Memory B cell (primary cell): ENCODE measurements around the gene C11orf86.
"Not testable (repeated sequence)": the region's sequence is repeated elsewhere in the genome, so short reads cannot be mapped to it uniquely, and the experiment has no call there.

ENCODE experiments used
- ATAC-seq: fragments of 150-1000 bp; cut with Tn5 transposase; 2 replicates; pipeline ENCODE4 v1.10.0; 2021; ENCODE audit warnings: low read depth, mild to moderate bottlenecking, moderate library complexity
- DNase-seq, 2 donors: peaks; one replicate each; pipeline ENCODE4 v3.0.0; 2022; ENCODE audit warnings: low spot score in 2 of 2
- H3K27ac Mint-ChIP-seq: one replicate; pipeline ENCODE4 v1.8.0; 2022; ENCODE audit warnings: mild to moderate bottlenecking, moderate library complexity, mixed read lengths
- H3K27me3 Mint-ChIP-seq: one replicate; pipeline ENCODE4 v1.8.0; 2022; ENCODE audit warnings: mixed read lengths
- H3K36me3 Mint-ChIP-seq: one replicate; pipeline ENCODE4 v1.8.0; 2022; ENCODE audit warnings: mild to moderate bottlenecking, mixed read lengths
- H3K4me1 Mint-ChIP-seq: one replicate; pipeline ENCODE4 v1.8.0; 2022; ENCODE audit warnings: mixed read lengths
- H3K4me3 Mint-ChIP-seq: one replicate; pipeline ENCODE4 v1.8.0; 2022; ENCODE audit warnings: mild to moderate bottlenecking, moderate library complexity, mixed read lengths
- H3K9me3 Mint-ChIP-seq: one replicate; pipeline ENCODE4 v1.8.0; 2022; ENCODE audit warnings: mixed read lengths

The C11orf86 gene

DNA sequence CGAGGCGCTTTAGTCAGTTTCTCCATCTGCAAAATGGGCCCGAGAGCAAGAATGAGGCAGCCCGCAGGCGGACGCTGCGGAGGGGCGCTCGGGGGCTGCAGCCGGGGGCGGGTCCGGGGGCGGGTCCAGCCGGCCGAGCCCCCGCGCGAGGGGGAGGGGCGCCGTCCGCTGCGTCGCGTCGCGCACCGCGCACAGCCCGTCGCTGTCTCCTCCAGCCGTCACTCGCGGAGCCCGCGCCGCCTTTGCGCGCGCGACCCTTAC is 17.2 kb upstream of the C11orf86 start:
- no peak for DNase-seq
- Mint-ChIP-seq H3K27ac (no peak overlapping the region), H3K36me3 (no peaks in the 10 kb centered on the region), H3K4me1 (peaks cover 11% of the 10 kb centered on the region), H3K4me3 (peak overlapping the region; percentile 83), H3K9me3 (no peaks in the 10 kb centered on the region), H3K27me3 (peaks cover 1% of the 10 kb centered on the region)
- peak; percentile 25 for ATAC-seq

DNA sequence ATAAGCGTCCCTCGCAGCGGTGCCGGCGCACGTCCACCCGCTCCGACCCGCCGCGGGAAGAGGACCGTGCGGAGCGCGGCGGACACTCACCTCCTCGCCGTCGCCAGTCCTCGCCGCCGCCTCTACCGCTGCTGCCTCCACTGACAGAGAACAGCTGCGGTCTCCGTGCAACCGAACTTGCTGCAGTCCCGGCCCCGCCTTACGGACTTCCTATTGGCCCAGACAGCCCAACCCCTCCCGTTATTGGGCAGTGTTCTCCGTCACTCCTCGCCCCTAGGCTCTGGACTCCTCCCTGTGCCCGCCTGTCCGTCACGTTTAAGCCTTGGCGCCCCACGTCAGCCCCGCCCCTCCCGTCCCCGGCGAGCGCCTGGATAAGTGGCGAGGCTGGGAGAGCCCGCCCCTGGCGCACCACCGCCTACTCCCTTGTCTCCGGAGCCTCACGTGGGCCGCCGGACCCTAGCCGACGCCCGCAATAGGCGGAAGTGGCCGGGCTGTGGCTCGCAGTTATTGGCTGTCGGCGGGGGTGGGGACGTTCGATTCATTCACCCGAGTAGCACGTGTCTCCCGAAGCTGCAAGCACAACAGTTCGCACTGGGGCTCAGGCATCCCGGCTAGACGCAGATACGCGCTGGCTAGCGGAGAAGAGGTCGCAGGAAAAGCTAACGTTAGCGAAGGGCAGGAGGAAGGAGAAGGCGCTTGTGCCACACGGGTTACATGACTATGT is 16.7 kb upstream of the C11orf86 start, which contains the start of gene PC:
Gene PC (minus strand): TSS at position 152 of the 724 bp plus-strand sequence. CDS start 86,224 bp downstream, outside the sequence.
- Mint-ChIP-seq H3K36me3 (no peaks in the 10 kb centered on the region), H3K9me3 (no peaks in the 10 kb centered on the region), H3K27ac (no peak within 1 kb of the TSS), H3K4me3 (peak within 1 kb of the TSS; percentile 83), H3K4me1 (peaks cover 11% of the 10 kb centered on the region), H3K27me3 (peaks cover 1% of the 10 kb centered on the region)
- DNase-seq (peak; percentile 87 to 89), ATAC-seq (peak; percentile 96)

DNA sequence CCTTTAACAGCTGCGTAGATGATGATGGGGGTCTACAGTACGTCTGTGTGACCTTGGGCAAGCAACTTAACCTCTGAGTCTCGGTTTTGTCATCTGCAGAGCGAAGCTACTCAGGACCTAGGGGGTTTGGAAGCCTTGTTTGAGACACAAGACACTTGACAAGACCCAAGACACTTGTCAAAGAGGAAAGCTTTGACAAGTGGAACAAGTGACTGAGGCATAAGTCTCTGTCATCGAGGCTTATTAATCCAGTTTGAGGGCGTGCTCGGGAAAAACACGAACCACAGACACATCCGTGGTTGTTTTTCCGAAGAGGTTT is 16.2 kb upstream of the C11orf86 start:
- Mint-ChIP-seq H3K27me3 (peaks cover 1% of the 10 kb centered on the region), H3K4me3 (peak overlapping the region; percentile 83), H3K4me1 (peaks cover 11% of the 10 kb centered on the region), H3K27ac (no peak overlapping the region), H3K36me3 (no peaks in the 10 kb centered on the region), H3K9me3 (no peaks in the 10 kb centered on the region)
- DNase-seq: no peak
- no peak for ATAC-seq

DNA sequence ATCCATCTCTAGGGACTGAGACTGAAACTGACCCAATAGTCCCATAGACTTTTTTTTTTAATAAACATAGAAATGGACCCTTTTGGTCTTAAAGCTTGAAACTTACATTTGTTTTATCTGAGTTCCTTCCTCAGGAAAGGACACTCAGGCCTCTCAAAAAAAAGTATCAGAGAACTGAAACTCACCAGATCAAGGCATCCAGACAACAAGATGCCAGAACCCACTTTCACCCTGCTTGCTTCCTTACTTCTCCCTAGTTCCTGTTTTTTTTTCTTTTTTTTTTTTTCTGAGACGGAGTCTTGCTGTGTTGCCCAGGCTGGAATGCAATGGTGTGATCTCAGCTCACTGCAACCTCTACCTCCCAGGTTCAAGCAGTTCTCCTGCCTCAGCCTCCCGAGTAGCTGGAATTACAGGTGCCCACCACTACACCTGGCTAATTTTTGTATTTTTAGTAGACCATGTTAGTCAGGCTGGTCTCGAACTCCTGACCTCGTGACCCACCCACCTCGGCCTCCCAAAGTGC is 13.4 kb upstream of the C11orf86 start:
- H3K36me3 Mint-ChIP-seq, H3K9me3 Mint-ChIP-seq, DNase-seq, H3K27ac Mint-ChIP-seq, H3K4me1 Mint-ChIP-seq, ATAC-seq, H3K27me3 Mint-ChIP-seq, H3K4me3 Mint-ChIP-seq: not testable (repeated sequence)

DNA sequence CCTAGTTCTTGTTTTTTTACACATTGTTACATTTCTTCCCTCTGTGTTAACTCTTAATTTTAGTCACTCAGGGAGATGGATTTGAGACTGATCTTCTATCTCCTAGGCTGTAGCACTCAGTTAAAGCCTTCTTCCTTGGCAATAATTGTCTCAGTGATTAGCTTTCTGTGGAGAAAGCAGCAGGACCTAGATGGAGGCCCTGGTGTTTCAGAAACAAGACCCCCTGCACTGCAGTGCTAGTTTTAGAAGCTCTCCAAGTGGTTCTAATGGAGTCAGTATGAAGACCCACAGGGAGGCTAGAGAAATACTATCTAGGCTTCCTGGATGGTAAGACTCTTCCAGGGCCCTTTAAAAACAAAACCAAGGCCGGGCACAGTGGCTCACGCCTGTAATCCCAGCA is 12.9 kb upstream of the C11orf86 start:
- Mint-ChIP-seq H3K4me1 (peaks cover 6% of the 10 kb centered on the region), H3K27ac (no peak overlapping the region), H3K4me3 (no peak overlapping the region), H3K27me3 (peaks cover 6% of the 10 kb centered on the region), H3K36me3 (no peaks in the 10 kb centered on the region), H3K9me3 (no peaks in the 10 kb centered on the region)
- DNase-seq: no peak
- no peak for ATAC-seq

DNA sequence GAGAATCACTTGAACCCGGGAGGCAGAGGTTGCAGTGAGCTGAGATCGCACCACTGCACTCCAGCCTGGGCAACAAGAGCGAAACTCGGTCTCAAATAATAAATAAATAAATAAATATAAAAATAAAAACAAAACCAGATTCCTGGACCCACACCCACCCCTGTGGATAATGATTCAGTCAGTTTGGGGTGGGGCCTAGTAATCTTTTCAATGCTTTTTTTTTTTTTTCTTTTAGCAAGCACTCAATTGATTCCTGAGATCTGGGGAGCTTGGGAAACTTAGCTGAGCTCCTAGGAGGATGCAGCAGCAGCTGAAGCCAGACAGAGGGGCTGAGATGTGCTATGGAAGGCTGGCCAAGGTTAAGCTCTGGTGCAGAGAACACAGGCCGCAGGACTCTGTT is 12.3 kb upstream of the C11orf86 start:
- ATAC-seq (no peak), DNase-seq (no peak)
- no peaks in the 10 kb centered on the region for H3K9me3 Mint-ChIP-seq
- H3K27me3 Mint-ChIP-seq: peaks cover 6% of the 10 kb centered on the region
- no peak overlapping the region for H3K27ac Mint-ChIP-seq
- H3K36me3 Mint-ChIP-seq: no peaks in the 10 kb centered on the region
- H3K4me1 Mint-ChIP-seq: peaks cover 6% of the 10 kb centered on the region
- no peak overlapping the region for H3K4me3 Mint-ChIP-seq

DNA sequence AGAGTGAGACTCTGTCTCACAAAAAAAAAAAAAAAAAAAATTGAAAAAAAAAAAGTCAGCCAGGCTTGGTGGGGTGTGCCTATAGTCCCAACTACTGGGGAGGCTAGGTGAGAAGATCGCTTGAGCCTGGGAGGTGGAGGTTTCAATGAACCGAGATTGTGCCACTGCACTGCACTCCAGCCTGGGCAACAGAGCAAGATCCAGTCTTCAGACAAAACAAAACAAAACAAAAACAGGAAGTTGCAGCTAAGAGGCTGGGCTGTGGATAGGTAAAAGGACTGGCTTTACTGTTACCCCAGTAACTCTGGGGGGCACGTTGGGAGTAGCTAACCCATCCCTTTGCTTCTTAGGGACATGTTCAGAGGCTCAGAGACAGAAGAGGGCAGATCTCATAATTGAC is 10.6 kb upstream of the C11orf86 start:
- Mint-ChIP-seq H3K36me3 (no peaks in the 10 kb centered on the region), H3K4me3 (no peak overlapping the region), H3K9me3 (no peaks in the 10 kb centered on the region), H3K27ac (no peak overlapping the region), H3K4me1 (no peaks in the 10 kb centered on the region), H3K27me3 (peaks cover 8% of the 10 kb centered on the region)
- no peak for DNase-seq
- peak; percentile 32 for ATAC-seq

DNA sequence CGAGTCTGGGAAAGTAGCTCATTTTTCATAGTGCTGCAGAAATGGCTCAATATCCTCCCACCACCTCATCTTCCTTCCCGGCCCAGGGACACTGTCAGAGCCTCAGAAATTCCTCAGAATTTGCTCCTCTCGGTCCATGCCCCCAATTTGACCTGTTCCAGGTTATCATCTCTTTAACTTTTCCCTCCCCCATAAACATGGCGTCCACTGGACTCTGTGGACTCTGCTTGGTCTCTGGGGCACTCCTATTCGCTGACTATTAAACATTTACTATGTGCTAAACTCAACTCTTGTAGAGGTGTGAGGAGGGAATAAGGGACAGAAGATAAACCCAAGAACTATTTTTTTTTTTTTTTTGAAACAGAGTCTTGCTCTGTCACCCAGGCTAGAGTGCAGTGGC is 8.8 kb upstream of the C11orf86 start:
- peaks cover 5% of the 10 kb centered on the region for H3K9me3 Mint-ChIP-seq
- no peak overlapping the region for H3K4me3 Mint-ChIP-seq
- H3K36me3 Mint-ChIP-seq: no peaks in the 10 kb centered on the region
- peaks cover 16% of the 10 kb centered on the region for H3K27me3 Mint-ChIP-seq
- H3K27ac Mint-ChIP-seq: no peak overlapping the region
- ATAC-seq (no peak), DNase-seq (no peak)
- no peaks in the 10 kb centered on the region for H3K4me1 Mint-ChIP-seq

DNA sequence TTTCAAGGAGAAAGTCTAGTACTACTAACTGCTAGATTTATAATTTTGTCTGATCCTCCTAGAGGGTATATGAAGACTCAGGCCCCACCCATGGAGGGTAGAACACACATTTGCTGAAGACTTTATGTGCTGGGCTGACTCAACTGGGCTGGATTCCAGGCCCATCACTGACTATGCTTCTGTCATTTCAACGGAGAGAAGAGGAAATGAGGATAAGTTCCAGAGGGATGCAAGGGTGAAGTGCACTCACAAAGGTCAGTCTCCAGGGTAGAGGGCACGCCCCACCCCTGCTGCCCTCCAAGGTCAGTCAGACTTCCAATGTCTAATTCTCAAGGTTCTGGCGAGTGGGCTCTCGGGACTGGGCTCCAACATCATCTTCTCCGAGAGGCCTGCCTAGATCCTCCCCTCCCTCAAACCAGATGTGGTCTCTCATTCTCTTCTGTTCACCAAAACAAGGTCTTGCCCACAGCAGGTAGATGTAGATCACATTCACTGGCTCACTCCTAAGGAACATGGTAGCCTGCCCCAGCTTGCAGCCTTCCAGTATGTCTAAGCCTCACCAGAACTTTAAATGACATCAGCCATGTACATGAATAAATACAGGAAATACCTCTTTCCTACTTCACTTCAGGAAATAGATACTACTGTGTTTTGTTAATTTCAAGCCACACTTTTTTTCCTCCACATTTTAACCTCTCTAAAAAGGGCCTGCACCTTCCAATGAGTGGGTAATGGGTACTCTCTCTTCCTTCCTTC is 7.3 kb upstream of the C11orf86 start:
- no peaks in the 10 kb centered on the region for H3K4me1 Mint-ChIP-seq

DNA sequence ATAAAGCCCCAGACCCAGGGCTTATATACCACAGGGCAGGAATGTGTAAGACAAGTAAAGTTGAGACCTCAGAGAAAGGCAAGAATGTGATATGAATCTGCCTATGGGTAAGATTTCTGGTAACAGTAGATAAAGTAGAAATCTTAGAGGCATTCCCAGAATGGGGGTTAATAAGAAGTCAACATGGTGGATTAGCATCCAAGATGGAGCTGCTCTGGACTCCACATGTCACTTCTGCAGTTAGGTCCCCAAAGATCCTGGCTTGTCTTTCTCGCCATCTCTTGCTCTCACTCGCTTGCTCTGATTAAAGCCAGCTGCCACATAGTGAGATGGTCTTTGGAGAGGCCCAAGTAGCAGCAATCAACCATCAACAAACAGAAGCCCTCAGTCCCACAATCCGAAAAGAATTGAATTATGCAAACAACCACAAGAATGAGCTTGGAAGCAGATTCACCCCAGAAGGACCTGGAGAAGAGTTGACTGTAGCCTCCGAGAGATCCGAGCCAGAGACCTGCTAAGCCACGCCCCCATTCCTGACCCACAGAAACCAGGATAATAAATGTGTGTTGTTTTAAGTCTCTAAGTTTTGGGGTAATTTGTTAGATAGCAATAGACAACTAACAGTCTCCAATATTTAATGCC is 5.4 kb upstream of the C11orf86 start:
- Mint-ChIP-seq H3K9me3 (peaks cover 5% of the 10 kb centered on the region), H3K36me3 (no peaks in the 10 kb centered on the region), H3K4me1 (no peaks in the 10 kb centered on the region), H3K4me3 (no peak overlapping the region), H3K27me3 (peaks cover 24% of the 10 kb centered on the region), H3K27ac (no peak overlapping the region)
- no peak for DNase-seq
- ATAC-seq: no peak

More for the DNA sequence above, 7.3 kb upstream of the C11orf86 start:
- H3K4me3 Mint-ChIP-seq: no peak overlapping the region
- no peaks in the 10 kb centered on the region for H3K36me3 Mint-ChIP-seq
- no peak for DNase-seq
- peaks cover 5% of the 10 kb centered on the region for H3K9me3 Mint-ChIP-seq
- no peak for ATAC-seq
- H3K27ac Mint-ChIP-seq: no peak overlapping the region
- peaks cover 18% of the 10 kb centered on the region for H3K27me3 Mint-ChIP-seq

DNA sequence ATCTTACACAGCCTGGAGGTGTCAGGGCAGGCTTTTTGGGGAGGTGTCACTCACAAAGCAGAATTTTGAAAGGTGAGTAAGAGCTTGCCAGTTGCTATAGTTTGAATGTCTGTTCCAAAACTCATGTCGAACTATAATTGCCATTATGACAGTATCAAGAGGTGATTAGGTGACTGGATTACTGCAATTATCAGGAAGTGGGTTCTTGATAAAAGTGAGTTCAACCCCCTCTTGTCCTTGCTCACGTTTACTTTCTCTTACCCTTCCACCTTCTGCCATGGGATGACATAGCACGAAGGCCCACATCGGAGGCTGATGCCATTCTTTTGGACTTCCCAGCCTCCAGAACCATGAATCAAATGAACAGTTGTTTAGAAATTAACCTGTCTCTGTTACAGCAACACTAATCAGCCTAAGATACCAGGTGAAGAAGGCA is 4.7 kb upstream of the C11orf86 start:
- H3K36me3 Mint-ChIP-seq: no peaks in the 10 kb centered on the region
- no peak for ATAC-seq
- H3K4me1 Mint-ChIP-seq: no peaks in the 10 kb centered on the region
- H3K27ac Mint-ChIP-seq: no peak overlapping the region
- H3K4me3 Mint-ChIP-seq: no peak overlapping the region
- H3K27me3 Mint-ChIP-seq: peaks cover 25% of the 10 kb centered on the region
- no peak for DNase-seq
- peaks cover 5% of the 10 kb centered on the region for H3K9me3 Mint-ChIP-seq

DNA sequence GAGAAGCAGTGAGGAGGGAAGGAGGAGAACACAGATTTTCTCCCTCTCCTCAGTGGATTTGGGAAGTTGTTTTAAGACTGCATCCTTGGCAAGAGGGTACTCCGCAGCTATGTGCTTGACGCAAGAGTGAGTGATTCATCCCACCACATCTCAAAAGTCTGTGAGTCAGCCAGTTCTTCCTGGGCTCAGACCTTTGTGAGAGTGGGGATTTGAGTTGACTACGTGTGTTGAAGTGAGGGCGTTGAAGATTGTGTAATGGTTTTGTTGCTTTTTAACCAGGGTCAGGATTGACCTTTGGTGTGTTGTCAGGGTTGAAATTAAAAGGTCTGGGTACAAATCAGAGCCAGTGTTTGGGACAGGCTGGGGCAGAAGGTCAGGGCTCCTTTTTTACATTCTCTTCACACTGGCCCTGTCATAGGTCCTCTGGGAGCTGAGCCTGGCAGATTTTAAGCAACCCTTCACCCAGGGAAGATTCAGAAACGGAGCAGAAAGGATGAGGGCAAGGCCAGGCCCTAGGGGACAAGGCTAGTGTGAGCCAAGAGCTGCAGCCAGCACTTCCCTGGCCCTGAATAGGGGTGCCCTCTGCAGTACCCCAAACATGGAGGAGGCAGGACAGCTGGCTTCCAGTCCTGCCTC is 4.2 kb upstream of the C11orf86 start:
- ATAC-seq (no peak), DNase-seq (no peak)
- Mint-ChIP-seq H3K27ac (no peak overlapping the region), H3K27me3 (peaks cover 28% of the 10 kb centered on the region), H3K9me3 (peaks cover 5% of the 10 kb centered on the region), H3K36me3 (no peaks in the 10 kb centered on the region), H3K4me1 (no peaks in the 10 kb centered on the region), H3K4me3 (no peak overlapping the region)

DNA sequence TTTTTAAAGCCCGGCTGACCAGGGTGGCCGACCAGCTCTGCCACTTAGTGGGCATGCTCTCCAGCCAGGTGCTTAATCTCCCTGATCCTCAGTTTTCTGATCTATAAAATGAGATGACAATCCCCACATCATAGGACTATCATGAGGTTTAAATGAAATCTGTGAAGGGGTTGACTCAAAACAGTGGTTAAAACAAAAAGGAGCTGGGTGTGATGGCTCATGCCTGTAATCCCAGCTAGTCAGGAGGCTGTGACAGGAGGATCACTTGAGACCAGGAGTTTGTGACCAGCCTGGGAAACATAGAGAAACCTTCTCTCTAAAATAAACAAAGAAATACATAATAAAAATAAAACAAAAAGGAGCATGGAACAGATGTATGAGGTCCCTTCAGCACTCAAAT is 3.6 kb upstream of the C11orf86 start:
- no peak overlapping the region for H3K4me3 Mint-ChIP-seq
- H3K9me3 Mint-ChIP-seq: peaks cover 5% of the 10 kb centered on the region
- no peaks in the 10 kb centered on the region for H3K36me3 Mint-ChIP-seq
- no peak overlapping the region for H3K27ac Mint-ChIP-seq
- DNase-seq (no peak), ATAC-seq (no peak)
- peaks cover 27% of the 10 kb centered on the region for H3K27me3 Mint-ChIP-seq
- H3K4me1 Mint-ChIP-seq: no peaks in the 10 kb centered on the region

DNA sequence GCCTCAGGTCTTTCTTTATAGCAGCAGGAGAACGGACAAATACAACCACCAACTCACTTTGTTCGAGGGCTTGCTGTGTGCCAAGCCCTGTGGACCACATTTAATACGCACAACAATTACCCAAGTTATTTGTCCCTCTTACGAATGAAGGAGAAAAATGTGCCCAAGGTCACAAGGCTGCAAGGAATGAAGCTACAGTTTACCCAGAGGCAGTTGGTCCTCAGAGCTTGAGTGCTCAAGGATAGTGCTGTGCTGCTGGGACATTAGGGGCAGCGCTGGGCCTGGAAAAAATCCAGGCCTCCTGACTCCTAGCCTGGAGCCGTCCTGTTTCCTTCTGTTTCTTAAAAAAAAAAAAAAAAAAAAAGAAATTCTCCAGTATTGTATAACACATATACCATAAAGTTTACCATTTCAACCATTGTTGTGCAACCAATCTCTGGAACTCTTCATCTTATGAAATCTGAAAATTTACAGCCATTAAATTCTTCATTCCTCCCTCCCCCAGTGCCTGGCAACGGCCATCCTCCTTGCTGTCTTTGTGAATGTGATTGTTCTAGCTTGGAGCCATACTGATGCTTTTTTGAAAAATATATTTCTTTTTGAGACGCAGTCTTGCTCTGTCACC is 1.0 kb upstream of the C11orf86 start:
- H3K27me3 Mint-ChIP-seq: peaks cover 24% of the 10 kb centered on the region
- no peak overlapping the region for H3K27ac Mint-ChIP-seq
- peaks cover 5% of the 10 kb centered on the region for H3K9me3 Mint-ChIP-seq
- H3K36me3 Mint-ChIP-seq: no peaks in the 10 kb centered on the region
- no peak overlapping the region for H3K4me3 Mint-ChIP-seq
- no peak for DNase-seq
- ATAC-seq: no peak
- no peaks in the 10 kb centered on the region for H3K4me1 Mint-ChIP-seq
